IPS-NIHi7 (cell line): Measurements from ENCODE around the gene LRRC23.

ENCODE experiments used
- DNase-seq: peaks from one replicate; pipeline ENCODE4 v3.0.0; 2012; ENCODE audit warnings: mixed read lengths; ENCODE audit errors: extremely low spot score

The LRRC23 gene

DNA sequence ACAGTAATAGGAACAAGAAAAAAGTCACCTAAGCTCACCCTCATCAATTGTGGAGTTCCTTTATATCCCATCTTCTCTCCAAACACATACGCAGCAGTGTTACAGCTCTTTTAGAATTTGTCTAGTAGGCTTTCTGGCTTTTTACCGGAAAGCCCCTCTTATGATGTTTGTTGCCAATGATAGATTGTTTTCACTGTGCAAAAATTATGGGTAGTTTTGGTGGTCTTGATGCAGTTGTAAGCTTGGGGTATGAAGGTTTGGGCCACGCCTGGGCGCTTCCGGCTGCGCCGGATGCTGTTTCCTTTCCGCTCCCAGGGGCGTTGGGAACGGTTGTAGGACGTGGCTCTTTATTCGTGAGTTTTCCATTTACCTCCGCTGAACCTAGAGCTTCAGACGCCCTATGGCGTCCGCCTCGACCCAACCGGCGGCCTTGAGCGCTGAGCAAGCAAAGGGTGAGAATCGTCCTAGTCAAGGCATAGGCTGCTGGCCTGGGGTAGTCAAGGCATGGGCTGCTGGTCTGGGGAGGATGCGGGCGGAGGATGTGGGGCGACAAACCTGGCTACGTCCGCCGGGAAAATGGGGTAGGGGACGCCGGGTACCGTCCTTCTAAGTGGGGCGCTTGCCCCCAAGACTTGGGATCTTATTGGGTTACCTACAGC, 39.2 kb downstream of the LRRC23 start, which contains the start of the genes C12orf57 and RNU7-1:
C12orf57 (plus strand) TSS at position 301 of the 659 bp plus-strand sequence; CDS start at position 401, 100 bp downstream.
RNU7-1 (plus strand) TSS at position 95 of the 659 bp plus-strand sequence.
- peak; percentile 67 for DNase-seq

GRCh38 chr12:6944381-6945186, 40.0 kb downstream of the LRRC23 start:
- DNase-seq, result peak; percentile 80

GRCh38 chr12:6945613-6946012, 41.0 kb downstream of the LRRC23 start:
- DNase-seq, result no peak

- DNase-seq, result peak; percentile 94
These were observed 41.7 kb downstream of the LRRC23 start for GRCh38 chr12:6946033-6946919.

GRCh38 chr12:6946920-6947374, 42.3 kb downstream of the LRRC23 start:
- no peak for DNase-seq

GRCh38 chr12:6947615-6948014, 43.0 kb downstream of the LRRC23 start:
- DNase-seq, result no peak

DNA sequence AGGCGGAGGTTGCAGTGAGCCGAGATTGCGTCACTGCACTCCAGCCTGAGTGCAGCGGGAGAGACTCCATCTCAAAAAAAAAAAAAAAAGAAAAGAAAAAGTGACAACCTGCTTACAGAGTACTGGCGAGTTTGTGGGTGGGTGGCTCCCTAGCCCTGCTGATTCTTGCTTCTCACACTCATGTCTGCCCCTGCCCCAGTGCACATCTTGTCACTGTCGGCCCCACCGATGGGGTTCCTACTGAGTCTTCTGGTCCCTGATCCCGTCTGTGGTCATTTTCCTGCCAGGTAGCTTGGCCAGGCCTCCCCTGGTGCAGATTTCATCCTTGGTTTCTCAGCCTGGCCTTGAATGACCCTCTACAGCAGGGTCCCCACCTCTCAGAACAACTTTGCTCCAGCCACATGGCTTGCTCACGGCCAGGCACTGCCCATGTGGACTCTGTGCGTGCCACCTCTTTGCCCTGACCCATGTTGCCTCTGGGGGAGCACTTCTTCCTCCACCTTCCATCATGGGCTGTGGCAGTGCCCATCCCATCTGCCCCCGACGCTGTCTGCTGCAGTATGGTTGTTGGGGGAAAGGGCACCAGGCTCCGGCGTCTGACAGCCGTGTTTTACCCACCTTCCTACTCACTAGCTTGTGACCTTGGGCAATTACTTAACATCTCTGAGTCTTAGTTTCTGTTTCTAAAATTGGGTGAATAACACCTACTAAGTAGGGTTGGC, 44.4 kb downstream of the LRRC23 start:
- no peak for DNase-seq

GRCh38 chr12:6950401-6950801, 45.8 kb downstream of the LRRC23 start:
- DNase-seq, result no peak

DNA sequence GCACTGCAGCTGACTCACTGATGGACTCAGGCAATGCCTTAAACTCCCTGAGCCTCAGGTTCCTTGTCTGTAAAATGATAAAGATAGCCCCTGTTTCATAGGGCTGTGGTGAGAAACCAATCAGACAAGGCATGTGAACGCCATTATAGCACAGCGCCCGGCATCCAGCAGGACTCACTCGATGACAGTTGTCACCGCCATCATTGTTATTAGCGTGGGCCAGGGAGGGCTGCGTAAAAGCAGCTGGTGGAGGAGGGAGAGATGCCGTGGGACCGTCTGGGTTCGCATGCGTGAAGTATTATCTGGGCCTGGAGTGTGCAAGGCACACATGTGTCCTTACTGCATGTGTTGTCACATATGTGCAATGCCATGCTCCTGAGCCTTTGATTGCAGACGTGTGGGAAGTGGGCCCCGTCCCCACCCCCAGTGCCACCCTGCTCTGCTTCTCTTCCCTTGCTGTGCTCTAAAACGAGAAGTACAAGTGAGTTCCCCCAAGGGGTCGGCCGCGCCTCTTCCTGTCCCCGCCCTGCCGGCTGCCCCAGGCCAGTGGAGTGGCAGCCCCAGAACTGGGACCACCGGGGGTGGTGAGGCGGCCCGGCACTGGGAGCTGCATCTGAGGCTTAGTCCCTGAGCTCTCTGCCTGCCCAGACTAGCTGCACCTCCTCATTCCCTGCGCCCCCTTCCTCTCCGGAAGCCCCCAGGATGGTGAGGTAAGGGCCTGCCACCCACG, 46.4 kb downstream of the LRRC23 start, which contains the start of gene PTPN6:
PTPN6 (plus strand) TSS at position 546 of the 730 bp plus-strand sequence; CDS start at position 703, 157 bp downstream.
- no peak for DNase-seq

GRCh38 chr12:6951551-6952120, 47.0 kb downstream of the LRRC23 start:
- no peak for DNase-seq

- DNase-seq, result no peak
These were observed 47.7 kb downstream of the LRRC23 start for GRCh38 chr12:6952121-6952862.

GRCh38 chr12:6952863-6953441, 48.3 kb downstream of the LRRC23 start:
- DNase-seq, result no peak

- DNase-seq, result no peak
These were observed 49.1 kb downstream of the LRRC23 start for GRCh38 chr12:6953442-6954315.

GRCh38 chr12:6954316-6955107, 49.9 kb downstream of the LRRC23 start:
- DNase-seq, result no peak

DNA sequence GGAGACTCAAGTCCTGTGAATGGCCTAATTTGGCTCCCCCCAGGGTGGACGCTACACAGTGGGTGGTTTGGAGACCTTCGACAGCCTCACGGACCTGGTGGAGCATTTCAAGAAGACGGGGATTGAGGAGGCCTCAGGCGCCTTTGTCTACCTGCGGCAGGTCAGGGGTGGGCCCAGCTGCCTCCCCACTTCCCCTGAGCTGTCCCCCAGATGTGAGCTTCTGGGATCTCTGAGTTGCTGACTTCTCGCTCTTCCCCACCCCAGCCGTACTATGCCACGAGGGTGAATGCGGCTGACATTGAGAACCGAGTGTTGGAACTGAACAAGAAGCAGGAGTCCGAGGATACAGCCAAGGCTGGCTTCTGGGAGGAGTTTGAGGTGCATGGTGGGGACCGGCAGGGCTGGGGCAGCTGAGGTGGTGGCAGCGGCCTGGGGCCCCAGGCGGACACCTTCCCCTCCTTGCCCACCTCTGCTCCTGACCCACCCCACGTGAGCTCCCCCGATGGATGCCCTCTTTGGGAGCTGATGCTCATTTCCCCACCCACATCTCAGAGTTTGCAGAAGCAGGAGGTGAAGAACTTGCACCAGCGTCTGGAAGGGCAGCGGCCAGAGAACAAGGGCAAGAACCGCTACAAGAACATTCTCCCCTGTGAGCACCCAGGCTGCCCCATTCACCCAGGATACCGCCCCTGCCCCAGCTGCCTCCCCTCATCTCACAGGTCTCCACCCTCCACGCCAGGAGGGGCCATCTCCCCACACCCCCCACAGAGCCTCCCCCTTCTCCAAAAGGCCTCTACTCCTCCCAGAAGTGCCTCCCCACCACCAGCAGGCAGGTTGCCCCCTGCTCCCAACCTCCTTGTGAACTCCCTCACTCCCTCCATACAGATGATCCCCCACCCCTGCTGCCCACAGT, 50.7 kb downstream of the LRRC23 start:
- DNase-seq, result no peak
